MCF 10A (cell line): Measurements from ENCODE around the gene PRKN. TPM values are rescaled to one million over a fixed set of nuclear protein-coding genes. Genes with fewer than 3 reads are reported as not detected.

Experiments used
- BruUV-seq: library from RNA; stranded (reverse); fragments of 400-500 nt; replicated peaks from 2 replicates; lab custom pipeline; 2021; lab: Mats Ljungman, UMichigan
- CTCF ChIA-PET: fragments of 300-600 bp; sonication (Branson Sonifier 250); formaldehyde crosslinking; extraction: SDS; loops from one replicate; lab custom pipeline; 2021; ENCODE audit warnings: antibody characterized with exemption, inconsistent platforms; lab: Yijun Ruan, JAX
- POLR2A ChIA-PET: fragments of 300-600, 350-650 bp; sonication (Branson Sonifier 250); formaldehyde crosslinking; extraction: SDS; loops from one replicate; lab custom pipeline; 2020; ENCODE audit warnings: antibody characterized with exemption, inconsistent platforms; lab: Yijun Ruan, JAX
- DNase-seq: peaks from one replicate; pipeline ENCODE4 v3.0.0-alpha.2; 2018; ENCODE audit not compliant: unreplicated experiment
- H3K27ac Mint-ChIP-seq: one replicate; pipeline ENCODE4 v1.8.0; 2022; ENCODE audit warnings: mild to moderate bottlenecking, low read depth, mixed read lengths; ENCODE audit not compliant: unreplicated experiment
- H3K27me3 Mint-ChIP-seq: one replicate; pipeline ENCODE4 v1.8.0; 2022; ENCODE audit warnings: mixed read lengths; ENCODE audit not compliant: insufficient read depth, unreplicated experiment
- H3K36me3 Mint-ChIP-seq: one replicate; pipeline ENCODE4 v1.8.0; 2022; ENCODE audit warnings: mild to moderate bottlenecking, moderate library complexity, mixed read lengths; ENCODE audit not compliant: insufficient read depth, unreplicated experiment
- H3K4me1 Mint-ChIP-seq: one replicate; pipeline ENCODE4 v1.8.0; 2022; ENCODE audit warnings: mixed read lengths; ENCODE audit not compliant: insufficient read depth, unreplicated experiment
- H3K4me3 Mint-ChIP-seq: one replicate; pipeline ENCODE4 v1.8.0; 2022; ENCODE audit warnings: mild to moderate bottlenecking, moderate library complexity, mixed read lengths; ENCODE audit not compliant: unreplicated experiment
- H3K9me3 Mint-ChIP-seq: one replicate; pipeline ENCODE4 v1.8.0; 2022; ENCODE audit warnings: mixed read lengths; ENCODE audit not compliant: unreplicated experiment
- intact Hi-C: fragments of 100-400 bp; cut with micrococcal nuclease; formaldehyde crosslinking; loops from 2 replicates; pipeline ENCODE4 v1.14.1; 2022
- total RNA-seq: library from RNA; stranded (reverse); gene quantifications from 2 replicates; pipeline ENCODE4 v1.2.3, GENCODE V29; 2022
- TF ChIP-seq, protein P1 (sequence below): fragments of 200-600 bp; IDR thresholded peaks from one replicate; pipeline ENCODE4 v1.8.0; 2022; ENCODE audit warnings: antibody characterized with exemption, mild to moderate bottlenecking; ENCODE audit not compliant: unreplicated experiment

The PRKN gene
- total RNA-seq, 1 experiment from 2014 or later: 2.5 TPM

DNA sequence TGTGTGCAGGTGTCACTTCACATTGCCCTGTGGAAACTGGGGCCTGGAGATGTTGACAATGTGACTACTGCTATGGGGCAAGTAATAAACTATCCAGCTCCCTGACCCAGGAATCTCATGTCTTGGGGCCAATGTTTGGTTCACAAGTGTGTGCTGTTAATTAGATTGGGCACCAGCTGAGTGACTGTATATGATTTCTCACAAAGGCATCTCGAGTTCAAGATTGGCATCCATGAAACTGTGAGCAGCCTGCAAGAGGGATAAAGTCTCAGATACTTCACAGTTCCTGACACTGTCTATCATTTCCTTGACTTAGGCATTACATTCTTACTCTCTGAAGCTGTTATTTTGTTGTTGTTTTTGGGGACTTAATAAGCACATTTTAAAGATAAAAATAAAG, 264.0 kb downstream of the PRKN start:
- no TSS peak for BruUV-seq
- Mint-ChIP-seq H3K4me3 (no peak overlapping the region), H3K27ac (no peak overlapping the region), H3K9me3 (no peaks in the 10 kb centered on the region), H3K4me1 (no peaks in the 10 kb centered on the region), H3K27me3 (no peaks in the 10 kb centered on the region), H3K36me3 (no peaks in the 10 kb centered on the region)
- ChIA-PET CTCF (no interaction called here), POLR2A (no interaction called here)
- DNase-seq: no peak
- TF ChIP-seq, protein P1, sequence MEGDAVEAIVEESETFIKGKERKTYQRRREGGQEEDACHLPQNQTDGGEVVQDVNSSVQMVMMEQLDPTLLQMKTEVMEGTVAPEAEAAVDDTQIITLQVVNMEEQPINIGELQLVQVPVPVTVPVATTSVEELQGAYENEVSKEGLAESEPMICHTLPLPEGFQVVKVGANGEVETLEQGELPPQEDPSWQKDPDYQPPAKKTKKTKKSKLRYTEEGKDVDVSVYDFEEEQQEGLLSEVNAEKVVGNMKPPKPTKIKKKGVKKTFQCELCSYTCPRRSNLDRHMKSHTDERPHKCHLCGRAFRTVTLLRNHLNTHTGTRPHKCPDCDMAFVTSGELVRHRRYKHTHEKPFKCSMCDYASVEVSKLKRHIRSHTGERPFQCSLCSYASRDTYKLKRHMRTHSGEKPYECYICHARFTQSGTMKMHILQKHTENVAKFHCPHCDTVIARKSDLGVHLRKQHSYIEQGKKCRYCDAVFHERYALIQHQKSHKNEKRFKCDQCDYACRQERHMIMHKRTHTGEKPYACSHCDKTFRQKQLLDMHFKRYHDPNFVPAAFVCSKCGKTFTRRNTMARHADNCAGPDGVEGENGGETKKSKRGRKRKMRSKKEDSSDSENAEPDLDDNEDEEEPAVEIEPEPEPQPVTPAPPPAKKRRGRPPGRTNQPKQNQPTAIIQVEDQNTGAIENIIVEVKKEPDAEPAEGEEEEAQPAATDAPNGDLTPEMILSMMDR: no peak
- intact Hi-C loops: no loop called here

DNA sequence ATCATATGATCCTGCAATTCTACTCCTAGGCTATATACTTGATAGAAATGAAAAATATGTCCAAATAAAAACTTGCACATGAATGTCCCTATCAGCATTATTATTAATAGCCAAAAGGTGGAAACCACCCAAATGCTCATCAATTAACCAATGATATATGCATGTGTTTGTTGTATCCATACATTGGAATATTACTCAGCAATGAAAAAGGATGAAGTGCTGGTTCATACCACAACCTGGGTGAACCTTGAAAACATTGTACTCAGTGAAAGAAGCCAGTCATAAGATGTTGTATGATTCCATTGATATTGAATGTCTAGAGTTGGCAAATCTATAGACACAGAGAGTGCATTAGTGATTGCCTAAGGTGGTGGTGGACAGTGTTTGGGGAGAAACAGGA, 267.6 kb downstream of the PRKN start:
- TF ChIP-seq, protein P1: no peak
- CTCF ChIA-PET: no interaction called here
- intact Hi-C loops: no loop called here
- Mint-ChIP-seq H3K4me1 (no peaks in the 10 kb centered on the region), H3K4me3 (no peak overlapping the region), H3K27me3 (no peaks in the 10 kb centered on the region), H3K27ac (no peak overlapping the region), H3K9me3 (no peaks in the 10 kb centered on the region), H3K36me3 (no peaks in the 10 kb centered on the region)
- POLR2A ChIA-PET: no interaction called here
- DNase-seq: no peak
- no TSS peak for BruUV-seq

DNA sequence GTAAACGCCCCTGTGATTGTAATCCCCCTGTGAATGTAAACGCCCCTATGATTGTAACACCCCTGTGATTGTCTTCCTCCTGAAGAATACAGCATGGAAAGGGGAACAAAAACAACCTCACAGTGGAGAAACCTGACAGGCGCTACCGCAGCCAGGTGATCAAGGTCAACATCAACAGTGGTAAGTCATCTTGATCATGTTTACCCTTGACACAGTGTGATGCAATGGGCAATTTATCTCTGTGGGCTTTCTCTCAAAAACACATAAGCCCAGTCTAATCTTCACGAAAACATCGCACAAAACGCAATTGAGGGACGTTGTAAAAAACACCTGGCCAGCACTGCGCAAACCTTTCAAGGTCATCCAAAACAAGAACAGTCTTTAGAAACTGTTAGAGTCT, 277.2 kb downstream of the PRKN start:
- no peak for DNase-seq
- H3K36me3 Mint-ChIP-seq: no peaks in the 10 kb centered on the region
- POLR2A ChIA-PET: no interaction called here
- CTCF ChIA-PET: no interaction called here
- no peaks in the 10 kb centered on the region for H3K9me3 Mint-ChIP-seq
- no peaks in the 10 kb centered on the region for H3K27me3 Mint-ChIP-seq
- no peak overlapping the region for H3K4me3 Mint-ChIP-seq
- intact Hi-C loops: no loop called here
- TF ChIP-seq, protein P1: no peak
- H3K27ac Mint-ChIP-seq: no peak overlapping the region
- BruUV-seq: no TSS peak
- no peaks in the 10 kb centered on the region for H3K4me1 Mint-ChIP-seq

DNA sequence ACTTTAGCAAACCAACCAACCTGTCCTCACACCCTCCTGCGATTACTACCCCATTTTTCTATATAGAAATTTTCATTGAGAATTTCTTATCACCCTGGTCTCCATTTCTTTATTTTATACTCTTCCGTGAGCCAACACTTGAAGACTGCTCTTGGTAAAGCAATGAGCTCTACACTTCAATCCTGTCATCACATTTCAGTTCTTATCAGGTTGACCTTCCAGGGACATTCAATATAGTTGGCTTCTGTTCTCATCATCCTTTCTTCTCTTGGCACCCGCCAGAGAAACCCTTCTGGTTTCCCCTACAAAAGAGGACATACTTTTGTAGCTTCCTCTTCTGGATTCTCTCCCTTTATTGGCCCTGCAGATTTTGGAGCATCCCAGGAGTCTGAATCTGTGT, 279.3 kb downstream of the PRKN start:
- no peaks in the 10 kb centered on the region for H3K27me3 Mint-ChIP-seq

More for the DNA sequence above, 279.3 kb downstream of the PRKN start:
- TF ChIP-seq, protein P1: no peak
- intact Hi-C loops: no loop called here
- DNase-seq: no peak
- H3K27ac Mint-ChIP-seq: no peak overlapping the region
- H3K4me3 Mint-ChIP-seq: no peak overlapping the region
- ChIA-PET POLR2A (no interaction called here), CTCF (interaction anchor here (0.7 kb wide), 1 partner anchor 1094 kb away, joined by 4 read pairs; no protein-coding TSS in a partner anchor)
- no peaks in the 10 kb centered on the region for H3K36me3 Mint-ChIP-seq
- BruUV-seq: no TSS peak
- H3K9me3 Mint-ChIP-seq: no peaks in the 10 kb centered on the region
- peaks cover under 1% of the 10 kb centered on the region for H3K4me1 Mint-ChIP-seq
